ENCODE results near the gene RC3H2. TPM values are rescaled to one million over a fixed set of nuclear protein-coding genes. Genes with fewer than 3 reads are reported as not detected.

Gene RC3H2, protein sequence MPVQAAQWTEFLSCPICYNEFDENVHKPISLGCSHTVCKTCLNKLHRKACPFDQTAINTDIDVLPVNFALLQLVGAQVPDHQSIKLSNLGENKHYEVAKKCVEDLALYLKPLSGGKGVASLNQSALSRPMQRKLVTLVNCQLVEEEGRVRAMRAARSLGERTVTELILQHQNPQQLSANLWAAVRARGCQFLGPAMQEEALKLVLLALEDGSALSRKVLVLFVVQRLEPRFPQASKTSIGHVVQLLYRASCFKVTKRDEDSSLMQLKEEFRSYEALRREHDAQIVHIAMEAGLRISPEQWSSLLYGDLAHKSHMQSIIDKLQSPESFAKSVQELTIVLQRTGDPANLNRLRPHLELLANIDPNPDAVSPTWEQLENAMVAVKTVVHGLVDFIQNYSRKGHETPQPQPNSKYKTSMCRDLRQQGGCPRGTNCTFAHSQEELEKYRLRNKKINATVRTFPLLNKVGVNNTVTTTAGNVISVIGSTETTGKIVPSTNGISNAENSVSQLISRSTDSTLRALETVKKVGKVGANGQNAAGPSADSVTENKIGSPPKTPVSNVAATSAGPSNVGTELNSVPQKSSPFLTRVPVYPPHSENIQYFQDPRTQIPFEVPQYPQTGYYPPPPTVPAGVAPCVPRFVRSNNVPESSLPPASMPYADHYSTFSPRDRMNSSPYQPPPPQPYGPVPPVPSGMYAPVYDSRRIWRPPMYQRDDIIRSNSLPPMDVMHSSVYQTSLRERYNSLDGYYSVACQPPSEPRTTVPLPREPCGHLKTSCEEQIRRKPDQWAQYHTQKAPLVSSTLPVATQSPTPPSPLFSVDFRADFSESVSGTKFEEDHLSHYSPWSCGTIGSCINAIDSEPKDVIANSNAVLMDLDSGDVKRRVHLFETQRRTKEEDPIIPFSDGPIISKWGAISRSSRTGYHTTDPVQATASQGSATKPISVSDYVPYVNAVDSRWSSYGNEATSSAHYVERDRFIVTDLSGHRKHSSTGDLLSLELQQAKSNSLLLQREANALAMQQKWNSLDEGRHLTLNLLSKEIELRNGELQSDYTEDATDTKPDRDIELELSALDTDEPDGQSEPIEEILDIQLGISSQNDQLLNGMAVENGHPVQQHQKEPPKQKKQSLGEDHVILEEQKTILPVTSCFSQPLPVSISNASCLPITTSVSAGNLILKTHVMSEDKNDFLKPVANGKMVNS
- total RNA-seq, result 32.5 and 109 TPM in 2 replicates

DNA sequence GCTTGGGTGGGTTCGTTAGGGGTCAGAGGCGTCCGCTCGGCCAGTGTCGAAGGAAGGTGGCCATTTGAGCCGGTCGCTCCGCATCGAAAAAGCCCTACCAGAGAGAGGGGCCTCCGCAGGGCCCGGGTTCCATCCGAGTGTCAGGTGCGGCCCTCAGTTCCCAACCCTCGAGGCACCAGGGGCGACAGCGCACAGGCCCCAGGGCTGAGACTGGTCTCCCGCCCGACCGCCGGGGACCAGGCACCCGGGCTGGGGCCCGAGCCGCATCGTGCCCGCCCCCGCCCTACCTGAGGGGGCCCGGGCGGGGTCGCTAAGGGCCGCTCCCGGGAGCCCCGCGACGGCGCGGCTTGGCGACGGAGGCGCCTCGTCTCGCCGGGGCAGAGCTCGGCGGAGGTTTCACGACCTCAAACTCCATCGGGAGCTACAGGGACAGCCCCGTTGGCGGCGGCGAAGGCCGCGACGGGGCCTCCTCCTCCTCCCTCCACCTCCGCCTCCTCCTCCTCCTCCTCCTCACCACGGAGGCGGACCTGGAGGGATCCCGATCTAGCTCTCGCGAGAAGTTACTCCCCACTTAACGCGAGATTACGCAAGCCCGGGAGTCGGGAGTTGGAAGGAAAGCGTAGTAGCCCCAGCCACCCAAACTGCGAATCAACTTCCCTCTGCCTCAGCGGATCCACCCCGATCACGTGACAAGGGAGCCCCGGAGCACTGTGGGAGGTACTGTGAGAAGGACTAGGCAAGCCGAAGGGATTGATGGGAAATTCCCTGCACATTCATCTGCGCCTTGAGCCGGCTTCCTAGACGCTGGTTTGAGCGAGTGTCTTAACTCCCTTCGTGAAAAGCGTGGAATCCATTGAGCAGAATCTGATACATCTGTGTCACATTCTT is at the start of gene RC3H2:
TSS of gene RC3H2 (minus strand) at position 537 of the 888 bp plus-strand sequence. CDS start 7,850 bp downstream, outside the sequence.

DNA sequence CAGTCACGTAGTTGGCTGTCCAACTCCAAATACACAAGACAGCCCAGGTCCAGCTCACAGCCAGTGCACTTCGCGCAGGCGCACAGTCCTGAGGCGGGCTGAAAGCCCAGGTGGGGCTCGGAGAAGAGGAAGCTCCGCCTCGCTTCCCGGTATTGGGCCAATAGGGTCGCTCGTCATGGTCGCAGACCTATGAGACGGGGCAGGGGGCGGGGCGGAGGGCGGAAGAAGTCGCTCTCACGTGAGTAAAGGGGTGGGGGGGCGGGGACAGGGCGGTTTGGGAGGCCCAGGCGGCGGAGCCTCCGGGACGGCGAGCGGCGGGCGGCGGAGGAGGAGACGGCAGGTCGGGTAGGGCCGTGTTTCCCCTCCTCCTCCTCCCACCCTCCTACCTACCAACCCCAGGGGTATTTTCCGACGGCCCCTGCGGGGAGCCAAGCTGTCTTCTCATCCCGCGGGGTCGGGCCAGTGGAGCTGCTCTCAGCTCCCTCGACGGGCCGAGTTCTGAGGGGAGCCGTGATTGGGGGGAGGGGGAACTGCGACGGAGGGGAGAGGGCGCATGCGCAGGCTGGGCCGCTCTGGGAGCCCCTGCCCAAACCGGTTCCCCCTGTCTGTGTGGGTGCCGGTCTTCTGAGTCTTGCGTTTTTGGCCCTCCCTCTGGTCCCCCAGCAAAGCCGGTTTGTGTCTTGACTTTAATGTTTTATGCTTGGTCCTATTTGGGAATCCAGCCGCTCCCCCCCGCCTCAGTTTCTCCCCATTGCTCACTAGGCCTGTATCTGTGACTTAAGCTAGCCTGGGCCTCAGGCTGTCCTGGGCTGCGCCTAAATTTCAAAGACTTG is 35.8 kb upstream of the RC3H2 start, which contains the start of gene RABGAP1:
TSS of gene RABGAP1 (plus strand) at position 272 of the 833 bp plus-strand sequence. CDS start 16,040 bp downstream, outside the sequence.

DNA sequence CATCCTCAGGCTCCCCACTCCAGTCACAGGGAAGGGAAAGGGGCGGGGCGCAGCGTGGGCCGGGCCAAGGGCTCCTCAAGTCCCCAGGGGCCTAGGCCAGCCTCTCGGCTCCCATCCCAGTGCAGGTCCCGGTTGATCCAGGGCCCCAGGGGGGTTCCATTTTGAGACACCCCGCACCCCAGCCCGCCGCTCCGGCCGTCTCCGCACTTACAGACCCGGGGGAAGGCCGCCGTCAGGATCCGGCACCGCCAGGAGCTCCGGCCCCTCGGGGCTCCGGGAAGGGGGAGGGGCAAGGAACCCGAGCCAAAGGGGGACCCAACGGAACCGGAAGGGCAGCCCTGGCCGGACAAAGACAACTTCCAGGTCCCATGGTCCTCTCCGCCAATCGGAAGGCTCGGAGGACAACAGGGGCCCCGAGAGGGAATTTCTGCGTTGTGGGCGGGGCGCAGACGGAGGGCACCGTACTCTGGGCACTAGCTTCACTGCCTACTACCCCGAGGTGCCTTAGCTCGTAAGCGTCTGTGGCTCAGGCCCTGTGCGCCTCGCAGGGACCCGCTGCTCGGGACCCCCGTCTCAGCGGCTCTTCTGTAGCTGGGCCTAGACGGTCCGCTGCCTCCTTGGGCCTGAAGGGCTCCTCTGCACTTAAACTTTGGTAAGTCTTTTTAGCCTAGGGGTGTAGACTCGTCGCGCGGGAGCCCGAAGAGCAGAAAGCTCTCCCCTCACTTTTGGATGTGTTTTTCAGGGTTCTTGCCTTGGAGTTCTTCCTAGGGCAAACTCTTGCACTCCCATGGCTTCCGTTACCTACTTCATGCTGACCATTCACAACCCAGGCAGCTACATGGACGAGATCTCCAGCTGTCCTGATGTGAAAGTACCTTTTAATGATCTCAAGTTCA is 26.3 kb upstream of the RC3H2 start, which contains the start of gene ZBTB26:
TSS of gene ZBTB26 (minus strand) at position 287 of the 896 bp plus-strand sequence. CDS start 11,578 bp downstream, outside the sequence.

DNA sequence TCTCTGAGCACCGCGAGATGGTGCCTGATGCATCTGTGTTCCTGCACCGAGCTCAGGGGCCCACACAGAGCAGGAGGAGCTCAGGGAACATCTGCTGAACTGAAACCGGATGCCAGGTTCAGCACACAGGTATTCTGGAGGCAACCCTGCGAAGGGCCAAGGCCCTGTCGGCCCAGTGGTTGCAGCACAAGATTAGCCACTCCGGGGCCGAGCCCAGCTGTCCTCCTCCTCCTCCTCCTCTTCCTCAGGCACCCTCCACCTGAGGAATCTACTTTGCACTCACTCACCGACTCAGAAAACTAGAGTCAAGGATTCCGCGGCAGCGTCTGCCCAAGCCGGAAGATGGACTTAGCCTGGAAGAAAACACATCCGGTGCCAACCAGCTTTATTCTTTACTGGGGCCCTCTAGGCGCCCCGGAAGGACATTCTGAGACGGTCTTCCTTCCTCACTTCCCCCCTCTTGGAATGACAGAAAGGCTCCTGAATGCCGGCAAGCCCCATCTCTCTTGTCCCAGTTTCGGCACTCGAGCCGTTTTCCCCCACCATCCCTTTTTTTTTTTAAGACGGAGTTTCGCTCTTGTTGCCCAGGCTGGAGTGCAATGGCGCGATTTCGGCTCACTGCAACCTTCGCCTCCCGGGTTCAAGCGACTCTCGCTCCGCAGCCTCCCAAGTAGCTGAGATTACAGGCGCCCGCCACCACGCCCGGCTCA is 8.0 kb upstream of the RC3H2 start, which contains the start of gene ZBTB6:
TSS of gene ZBTB6 (minus strand) at position 360 of the 710 bp plus-strand sequence. CDS start 1,251 bp downstream, outside the sequence.

DNA sequence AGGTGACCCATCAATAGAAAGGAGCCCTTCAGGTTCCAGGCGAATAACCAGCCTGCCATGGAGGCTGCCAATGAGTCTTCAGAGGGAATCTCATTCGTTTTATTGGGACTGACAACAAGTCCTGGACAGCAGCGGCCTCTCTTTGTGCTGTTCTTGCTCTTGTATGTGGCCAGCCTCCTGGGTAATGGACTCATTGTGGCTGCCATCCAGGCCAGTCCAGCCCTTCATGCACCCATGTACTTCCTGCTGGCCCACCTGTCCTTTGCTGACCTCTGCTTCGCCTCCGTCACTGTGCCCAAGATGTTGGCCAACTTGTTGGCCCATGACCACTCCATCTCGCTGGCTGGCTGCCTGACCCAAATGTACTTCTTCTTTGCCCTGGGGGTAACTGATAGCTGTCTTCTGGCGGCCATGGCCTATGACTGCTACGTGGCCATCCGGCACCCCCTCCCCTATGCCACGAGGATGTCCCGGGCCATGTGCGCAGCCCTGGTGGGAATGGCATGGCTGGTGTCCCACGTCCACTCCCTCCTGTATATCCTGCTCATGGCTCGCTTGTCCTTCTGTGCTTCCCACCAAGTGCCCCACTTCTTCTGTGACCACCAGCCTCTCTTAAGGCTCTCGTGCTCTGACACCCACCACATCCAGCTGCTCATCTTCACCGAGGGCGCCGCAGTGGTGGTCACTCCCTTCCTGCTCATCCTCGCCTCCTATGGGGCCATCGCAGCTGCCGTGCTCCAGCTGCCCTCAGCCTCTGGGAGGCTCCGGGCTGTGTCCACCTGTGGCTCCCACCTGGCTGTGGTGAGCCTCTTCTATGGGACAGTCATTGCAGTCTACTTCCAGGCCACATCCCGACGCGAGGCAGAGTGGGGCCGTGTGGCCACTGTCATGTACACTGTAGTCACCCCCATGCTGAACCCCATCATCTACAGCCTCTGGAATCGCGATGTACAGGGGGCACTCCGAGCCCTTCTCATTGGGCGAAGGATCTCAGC is 104.8 kb downstream of the RC3H2 start, which contains the start of gene OR1K1:
TSS of gene OR1K1 (plus strand) at position 58 of the 995 bp plus-strand sequence. CDS start at position 58, 0 bp downstream.

Other genes starting within 250 kb of the RC3H2 start
- gene OR1B1, start 247.7 kb downstream of the RC3H2 start, total RNA-seq, result 0.13 TPM in 1 of 2 replicates, not detected in the other
- not detected in 2 replicates for gene OR1L1, start 243.6 kb downstream of the RC3H2 start, total RNA-seq
- not detected in 2 replicates for gene OR1L3, start 230.2 kb downstream of the RC3H2 start, total RNA-seq
- not detected in 2 replicates for gene OR1L4, start 181.4 kb downstream of the RC3H2 start, total RNA-seq
- gene OR1L6, start 163.1 kb downstream of the RC3H2 start, total RNA-seq, result not detected in 2 replicates
- gene OR5C1, start 116.4 kb downstream of the RC3H2 start, total RNA-seq, result not detected in 2 replicates
- not detected in 2 replicates for gene OR1K1, start 105.2 kb downstream of the RC3H2 start, total RNA-seq
- gene PDCL, start 76.8 kb downstream of the RC3H2 start, total RNA-seq, result 57.6 and 106 TPM in 2 replicates
- 7.4 and 16.1 TPM in 2 replicates for gene ZBTB6, start 8.0 kb upstream of the RC3H2 start, total RNA-seq
- 1.9 and 5.5 TPM in 2 replicates for gene ZBTB26, start 26.2 kb upstream of the RC3H2 start, total RNA-seq
- gene RABGAP1, start 35.7 kb upstream of the RC3H2 start, total RNA-seq, result 21.5 and 70.9 TPM in 2 replicates
- 0.16 and 3.8 TPM in 2 replicates for gene GPR21, start 128.3 kb upstream of the RC3H2 start, total RNA-seq

Measured in bladder microvascular endothelial cell (primary cell).